Measurements from ENCODE around the gene PCDH8.

DNA sequence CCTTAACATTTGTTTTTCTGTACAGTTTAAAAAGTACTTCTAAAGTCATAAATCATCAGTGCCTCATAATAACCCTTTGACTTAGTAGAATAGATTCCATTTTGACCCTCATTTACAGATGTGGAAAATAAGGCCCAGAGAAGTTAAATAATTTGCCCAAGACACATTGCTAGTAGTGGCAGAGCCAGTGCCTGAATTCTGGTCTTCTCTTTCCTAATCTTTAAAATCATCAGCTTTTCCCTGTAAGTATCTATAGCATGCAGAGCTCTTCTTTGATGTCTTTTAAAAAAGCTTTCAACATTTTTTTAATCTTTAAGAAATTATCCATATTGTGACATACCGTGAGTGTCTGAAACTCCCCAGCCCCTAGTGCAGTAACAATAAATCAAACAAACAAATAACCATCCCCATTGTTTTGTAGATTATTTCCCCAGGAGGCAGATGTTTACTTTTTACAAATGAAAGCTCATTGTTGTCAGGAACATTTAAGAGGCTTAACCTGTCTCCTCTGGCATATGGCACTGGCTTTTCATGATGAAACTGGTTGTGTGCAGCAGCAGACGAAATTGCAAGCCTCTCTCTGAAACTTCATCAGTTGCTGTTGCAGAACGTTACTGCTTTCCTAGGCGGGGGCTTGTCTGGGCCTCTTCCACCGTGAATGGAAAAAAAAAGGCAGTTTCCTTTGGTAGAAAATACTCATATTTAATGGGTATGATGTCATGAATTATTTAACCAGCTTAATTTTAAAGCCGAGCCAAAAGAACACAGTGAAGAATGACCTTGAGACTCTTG, 31.7 kb upstream of the PCDH8 start:
- TF ChIP-seq, protein P1, sequence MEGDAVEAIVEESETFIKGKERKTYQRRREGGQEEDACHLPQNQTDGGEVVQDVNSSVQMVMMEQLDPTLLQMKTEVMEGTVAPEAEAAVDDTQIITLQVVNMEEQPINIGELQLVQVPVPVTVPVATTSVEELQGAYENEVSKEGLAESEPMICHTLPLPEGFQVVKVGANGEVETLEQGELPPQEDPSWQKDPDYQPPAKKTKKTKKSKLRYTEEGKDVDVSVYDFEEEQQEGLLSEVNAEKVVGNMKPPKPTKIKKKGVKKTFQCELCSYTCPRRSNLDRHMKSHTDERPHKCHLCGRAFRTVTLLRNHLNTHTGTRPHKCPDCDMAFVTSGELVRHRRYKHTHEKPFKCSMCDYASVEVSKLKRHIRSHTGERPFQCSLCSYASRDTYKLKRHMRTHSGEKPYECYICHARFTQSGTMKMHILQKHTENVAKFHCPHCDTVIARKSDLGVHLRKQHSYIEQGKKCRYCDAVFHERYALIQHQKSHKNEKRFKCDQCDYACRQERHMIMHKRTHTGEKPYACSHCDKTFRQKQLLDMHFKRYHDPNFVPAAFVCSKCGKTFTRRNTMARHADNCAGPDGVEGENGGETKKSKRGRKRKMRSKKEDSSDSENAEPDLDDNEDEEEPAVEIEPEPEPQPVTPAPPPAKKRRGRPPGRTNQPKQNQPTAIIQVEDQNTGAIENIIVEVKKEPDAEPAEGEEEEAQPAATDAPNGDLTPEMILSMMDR (IDR thresholded peaks at IDR 0.05) = no peak
- no peak for TF ChIP-seq POLR2AphosphoS5 (IDR thresholded peaks at IDR 0.05)
- TF ChIP-seq EP300 (IDR thresholded peaks at IDR 0.05) = no peak
- TF ChIP-seq POLR2A (IDR thresholded peaks at IDR 0.05) = no peak

All from gastroesophageal sphincter (tissue), 3 donors.